SK-N-SH treated with all-trans-retinoic acid at 6 μM for 48 hours (cell line): Measurements from ENCODE around the gene C5AR2.
"Not testable (repeated sequence)": the region's sequence is repeated elsewhere in the genome, so short reads cannot be mapped to it uniquely, and the experiment has no call there.

Source experiments
- ATAC-seq: fragments of 200-7000 bp; cut with Tn5 transposase; 3 replicates; pipeline ENCODE4 v1.9.1; 2020; ENCODE audit warnings: mild to moderate bottlenecking, moderate library complexity
- ARNTL ChIP-seq: fragments of 450-650 bp; formaldehyde crosslinking; IDR thresholded peaks from 2 replicates; pipeline ENCODE4 v1.5.0; 2020; ENCODE audit warnings: low read depth, mild to moderate bottlenecking, moderate library complexity, borderline replicate concordance
- BACH2 ChIP-seq: fragments of 250-450 bp; sonication (Bioruptor Pico); IDR thresholded peaks from 2 replicates; pipeline ENCODE4 v1.9.0; 2021; ENCODE audit warnings: mild to moderate bottlenecking, borderline replicate concordance
- CREB5 ChIP-seq: fragments of 250-450 bp; sonication (Bioruptor Pico); IDR thresholded peaks from 2 replicates; pipeline ENCODE4 v1.5.1; 2020; ENCODE audit warnings: low read depth, mild to moderate bottlenecking, moderate library complexity
- CSDC2 ChIP-seq: fragments of 250-450 bp; sonication (Bioruptor Pico); IDR thresholded peaks from 2 replicates; pipeline ENCODE4 v1.5.0; 2020; ENCODE audit warnings: mild to moderate bottlenecking, moderate library complexity
- CSRNP3 ChIP-seq: fragments of 250-450 bp; sonication (Bioruptor Pico); IDR thresholded peaks from 2 replicates; pipeline ENCODE4 v1.5.1; 2021; ENCODE audit warnings: mild to moderate bottlenecking, moderate library complexity
- ESRRG ChIP-seq: fragments of 250-450 bp; sonication (Bioruptor Pico); IDR thresholded peaks from 2 replicates; pipeline ENCODE4 v1.6.1; 2021; ENCODE audit warnings: mild to moderate bottlenecking
- GLIS3 ChIP-seq: fragments of 250-450 bp; sonication (Bioruptor Pico); IDR thresholded peaks from 2 replicates; pipeline ENCODE4 v1.5.0; 2020; ENCODE audit warnings: mild to moderate bottlenecking, moderate library complexity
- ISL1 ChIP-seq: fragments of 250-450 bp; sonication (Bioruptor Pico); IDR thresholded peaks from 2 replicates; pipeline ENCODE4 v2.1.2; 2022; ENCODE audit warnings: mild to moderate bottlenecking, moderate library complexity
- OSR1 ChIP-seq: fragments of 250-450 bp; sonication (Bioruptor Pico); IDR thresholded peaks from 2 replicates; pipeline ENCODE4 v1.8.0; 2022; ENCODE audit warnings: moderate library complexity, mild to moderate bottlenecking, inconsistent platforms
- POU6F1 ChIP-seq: fragments of 250-450 bp; sonication (Bioruptor Pico); IDR thresholded peaks from 2 replicates; pipeline ENCODE4 v1.8.0; 2021; ENCODE audit warnings: low read depth, mild to moderate bottlenecking, moderate library complexity, borderline replicate concordance
- RARB ChIP-seq: fragments of 250-450 bp; sonication (Bioruptor Pico); IDR thresholded peaks from 2 replicates; pipeline ENCODE4 v1.8.0; 2021; ENCODE audit warnings: mild to moderate bottlenecking, moderate library complexity
- SNAI2 ChIP-seq: fragments of 250-450 bp; sonication (Bioruptor Pico); IDR thresholded peaks from 2 replicates; pipeline ENCODE4 v1.5.0; 2020; ENCODE audit warnings: mild to moderate bottlenecking, moderate library complexity
- TCF4 ChIP-seq: fragments of 250-450 bp; sonication (Bioruptor Pico); IDR thresholded peaks from 2 replicates; pipeline ENCODE4 v1.8.0; 2021; ENCODE audit warnings: mild to moderate bottlenecking, moderate library complexity, borderline replicate concordance
- TOX ChIP-seq: fragments of 250-450 bp; sonication (Bioruptor Pico); IDR thresholded peaks from 2 replicates; pipeline ENCODE4 v1.8.0; 2021; ENCODE audit warnings: mild to moderate bottlenecking, moderate library complexity, borderline replicate concordance
- TSHZ2 ChIP-seq: fragments of 250-450 bp; sonication (Bioruptor Pico); IDR thresholded peaks from 2 replicates; pipeline ENCODE4 v1.5.0; 2020; ENCODE audit warnings: mild to moderate bottlenecking, moderate library complexity
- ZC3H10 ChIP-seq: fragments of 250-450 bp; sonication (Bioruptor Pico); IDR thresholded peaks from 2 replicates; pipeline ENCODE4 v1.5.1; 2021; ENCODE audit warnings: mild to moderate bottlenecking, moderate library complexity
- ZFP3 ChIP-seq: fragments of 250-450 bp; sonication (Bioruptor Pico); IDR thresholded peaks from 2 replicates; pipeline ENCODE4 v1.5.0; 2020; ENCODE audit warnings: mild to moderate bottlenecking, moderate library complexity
- ZNF70 ChIP-seq: fragments of 450-650 bp; formaldehyde crosslinking; IDR thresholded peaks from 2 replicates; pipeline ENCODE4 v1.5.0; 2020; ENCODE audit warnings: mild to moderate bottlenecking, moderate library complexity

C5AR2 gene

GRCh38 chr19:47341734-47342133 is 9.8 kb downstream of the C5AR2 start:
- ATAC-seq, result no peak
- no peak for TF ChIP-seq SNAI2 (CRISPR knock-in tag)
- no peak for TF ChIP-seq ISL1 (CRISPR knock-in tag)
- TF ChIP-seq, all 23 proteins: peak for 0

- ATAC-seq, result no peak
- TF ChIP-seq TSHZ2 (CRISPR knock-in tag), result no peak
- no peak for TF ChIP-seq ZNF70 (CRISPR knock-in tag)
- no peak for TF ChIP-seq OSR1 (CRISPR knock-in tag)
- no peak for TF ChIP-seq GLIS3 (CRISPR knock-in tag)
- TF ChIP-seq CREB5, result no peak
- no peak for TF ChIP-seq ZFP3 (CRISPR knock-in tag)
- no peak for TF ChIP-seq CSDC2
- no peak for TF ChIP-seq CSRNP3 (CRISPR knock-in tag)
- no peak for TF ChIP-seq ESRRG
- no peak for TF ChIP-seq TOX
- TF ChIP-seq ARNTL, result no peak
- TF ChIP-seq, all 23 proteins: peak for 0
These were observed 11.3 kb downstream of the C5AR2 start for GRCh38 chr19:47343194-47343802.

- TF ChIP-seq ESRRG, result no peak
- no peak for TF ChIP-seq CSRNP3 (CRISPR knock-in tag)
- no peak for TF ChIP-seq TCF4 (CRISPR knock-in tag)
- TF ChIP-seq ZC3H10 (CRISPR knock-in tag), result no peak
- TF ChIP-seq POU6F1 (CRISPR knock-in tag), result no peak
- no peak for TF ChIP-seq CSDC2
- TF ChIP-seq ISL1 (CRISPR knock-in tag), result no peak
- no peak for TF ChIP-seq GLIS3 (CRISPR knock-in tag)
- no peak for TF ChIP-seq SNAI2 (CRISPR knock-in tag)
- no peak for TF ChIP-seq RARB (CRISPR knock-in tag)
- TF ChIP-seq BACH2 (CRISPR knock-in tag), result no peak
- TF ChIP-seq CREB5, result no peak
- no peak for TF ChIP-seq TSHZ2 (CRISPR knock-in tag)
- TF ChIP-seq, all 23 proteins: peak for 0
- no peak for ATAC-seq
These were observed 12.4 kb downstream of the C5AR2 start for GRCh38 chr19:47344425-47344824.

GRCh38 chr19:47346024-47346423 is 14.0 kb downstream of the C5AR2 start:
- not testable (repeated sequence) for ATAC-seq
